Stimulated activated CD4-positive, alpha-beta T cell treated with anti-CD3 and anti-CD28 coated beads, Interleukin-2, amount 100 ng/mL, for 24 hours (primary cell): ENCODE data around the gene HAVCR1.
A peak's percentile ranks its signal among the peaks of the same experiment; 100 is the strongest.
"Not testable (repeated sequence)": the region's sequence is repeated elsewhere in the genome, so short reads cannot be mapped to it uniquely, and the experiment has no call there.

Experiments
- DNase-seq, 2 donors: peaks; one replicate each; pipeline ENCODE4 v3.0.0-alpha.2; 2020

HAVCR1 gene

DNA sequence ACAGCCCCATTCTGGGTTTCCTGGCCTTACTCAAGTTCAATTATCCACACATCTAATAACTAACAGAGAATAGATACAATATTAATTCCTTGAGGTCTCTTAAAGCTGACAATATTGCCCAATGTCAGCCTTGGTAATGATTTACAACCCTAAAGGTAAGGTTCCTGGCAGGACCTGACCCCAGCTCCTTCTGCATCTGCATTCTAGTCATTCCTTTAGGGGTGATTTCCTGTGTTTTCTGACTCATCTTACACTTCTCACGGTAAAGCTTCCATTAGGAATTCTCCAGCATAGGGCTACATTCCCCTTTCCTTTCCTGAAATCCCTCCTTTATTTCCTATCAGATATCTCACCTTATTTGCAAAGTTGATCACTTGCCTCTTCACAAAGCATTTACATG lies 9.3 kb downstream of the HAVCR1 start:
- DNase-seq = no peak

DNA sequence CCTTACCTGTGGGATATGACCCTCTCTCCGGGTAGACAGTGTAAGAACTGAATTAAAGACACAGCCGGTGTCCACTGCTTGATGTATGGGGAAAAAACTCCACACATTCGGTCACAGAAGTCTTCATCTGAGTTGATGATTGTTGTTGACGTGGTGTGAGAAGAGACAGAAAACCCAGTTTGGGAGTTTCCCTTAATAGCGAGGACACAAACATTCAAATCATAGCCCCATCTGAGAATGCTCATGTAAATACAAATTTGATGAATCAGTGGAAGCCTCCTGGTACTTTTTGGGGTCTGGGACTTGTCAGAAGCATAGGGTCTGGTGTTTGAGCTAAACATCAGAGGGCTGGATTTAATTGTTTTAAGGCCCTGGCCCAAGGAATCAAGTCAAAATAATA lies 11.0 kb downstream of the HAVCR1 start:
- no peak for DNase-seq

DNA sequence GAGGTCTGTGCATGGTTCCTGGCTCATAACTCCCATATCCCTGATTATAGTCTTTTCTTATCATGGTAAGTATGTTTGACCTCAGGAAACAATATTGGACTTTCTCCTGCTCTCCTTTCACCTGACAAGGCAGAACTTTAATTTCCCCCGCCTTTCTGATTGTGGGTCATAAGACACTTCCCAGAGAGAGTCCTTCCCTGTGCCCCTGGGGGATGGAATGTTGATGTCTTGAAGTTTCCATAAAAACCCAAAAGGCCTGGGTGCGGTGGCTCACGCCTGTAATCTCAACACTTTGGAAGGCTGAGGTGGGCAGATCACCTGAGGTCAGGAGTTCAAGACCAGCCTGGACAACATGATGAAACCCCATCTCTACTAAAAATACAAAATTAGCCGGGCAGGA lies 11.9 kb downstream of the HAVCR1 start:
- not testable (repeated sequence) for DNase-seq

DNA sequence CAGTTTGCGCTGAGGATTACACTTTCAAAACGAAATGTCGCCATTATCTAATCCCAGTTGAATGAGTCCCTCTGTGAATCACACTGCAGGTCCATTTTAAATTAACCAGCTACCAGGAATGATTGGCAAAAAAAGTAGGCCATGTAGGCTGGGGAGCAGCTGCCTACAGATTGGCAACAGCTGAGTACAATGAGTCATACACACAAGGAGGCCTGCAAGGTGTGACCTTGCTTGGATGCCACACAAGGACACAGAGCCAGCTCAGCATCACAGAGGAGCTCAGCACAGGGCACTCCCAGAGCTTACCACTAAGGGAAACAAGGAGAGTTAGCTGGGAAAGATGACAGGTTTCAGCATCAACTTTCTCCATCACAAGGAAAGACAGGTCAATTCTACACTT lies 12.9 kb downstream of the HAVCR1 start:
- no peak for DNase-seq

DNA sequence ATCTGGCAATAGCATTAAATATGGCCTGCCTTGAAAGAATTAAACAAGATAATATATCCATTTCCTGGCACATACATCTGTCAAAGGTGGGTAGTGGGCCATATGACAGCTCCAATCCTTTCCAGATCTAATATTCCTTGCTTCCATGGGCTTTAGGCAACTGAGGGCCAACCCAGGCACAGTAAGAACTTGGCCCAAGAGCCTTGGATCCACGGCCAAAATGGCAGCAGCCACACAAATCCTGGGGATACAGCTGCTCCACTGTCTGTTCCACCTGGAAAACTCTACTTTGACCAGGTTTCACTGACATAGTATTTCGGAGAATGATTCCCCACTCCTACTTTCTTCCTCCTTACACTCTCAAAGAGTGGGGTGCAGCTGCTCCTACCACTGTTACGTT lies 13.3 kb downstream of the HAVCR1 start:
- DNase-seq = no peak

DNA sequence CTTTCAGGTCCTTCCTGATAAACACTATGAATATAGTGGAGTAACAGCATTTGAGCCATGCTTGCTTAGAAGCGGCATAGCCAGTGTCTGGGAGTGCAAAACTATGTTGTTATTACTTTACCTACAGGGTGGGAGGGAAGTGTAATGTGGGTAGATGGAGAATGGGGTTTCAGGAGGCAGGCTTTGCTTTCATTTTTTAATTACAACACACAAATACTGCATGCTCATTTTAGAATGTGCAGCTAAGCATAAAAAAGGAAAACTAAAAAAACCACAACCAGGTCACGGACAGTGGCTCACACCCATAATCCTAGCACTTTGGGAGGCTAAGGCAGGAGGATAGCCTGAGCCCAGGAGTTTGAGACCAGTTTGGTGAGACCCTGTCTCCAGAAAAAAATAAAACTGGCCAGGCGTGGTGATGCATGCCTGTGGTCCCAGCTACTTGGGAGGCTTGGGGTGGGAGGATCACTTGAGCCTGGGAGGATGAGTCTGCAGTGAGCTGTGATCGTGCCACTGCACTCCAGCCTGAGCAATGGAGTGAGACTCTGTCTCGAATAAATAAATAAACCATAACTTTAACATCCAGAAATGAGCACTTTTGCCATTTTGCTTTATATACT lies 20.2 kb downstream of the HAVCR1 start:
- no peak for DNase-seq

DNA sequence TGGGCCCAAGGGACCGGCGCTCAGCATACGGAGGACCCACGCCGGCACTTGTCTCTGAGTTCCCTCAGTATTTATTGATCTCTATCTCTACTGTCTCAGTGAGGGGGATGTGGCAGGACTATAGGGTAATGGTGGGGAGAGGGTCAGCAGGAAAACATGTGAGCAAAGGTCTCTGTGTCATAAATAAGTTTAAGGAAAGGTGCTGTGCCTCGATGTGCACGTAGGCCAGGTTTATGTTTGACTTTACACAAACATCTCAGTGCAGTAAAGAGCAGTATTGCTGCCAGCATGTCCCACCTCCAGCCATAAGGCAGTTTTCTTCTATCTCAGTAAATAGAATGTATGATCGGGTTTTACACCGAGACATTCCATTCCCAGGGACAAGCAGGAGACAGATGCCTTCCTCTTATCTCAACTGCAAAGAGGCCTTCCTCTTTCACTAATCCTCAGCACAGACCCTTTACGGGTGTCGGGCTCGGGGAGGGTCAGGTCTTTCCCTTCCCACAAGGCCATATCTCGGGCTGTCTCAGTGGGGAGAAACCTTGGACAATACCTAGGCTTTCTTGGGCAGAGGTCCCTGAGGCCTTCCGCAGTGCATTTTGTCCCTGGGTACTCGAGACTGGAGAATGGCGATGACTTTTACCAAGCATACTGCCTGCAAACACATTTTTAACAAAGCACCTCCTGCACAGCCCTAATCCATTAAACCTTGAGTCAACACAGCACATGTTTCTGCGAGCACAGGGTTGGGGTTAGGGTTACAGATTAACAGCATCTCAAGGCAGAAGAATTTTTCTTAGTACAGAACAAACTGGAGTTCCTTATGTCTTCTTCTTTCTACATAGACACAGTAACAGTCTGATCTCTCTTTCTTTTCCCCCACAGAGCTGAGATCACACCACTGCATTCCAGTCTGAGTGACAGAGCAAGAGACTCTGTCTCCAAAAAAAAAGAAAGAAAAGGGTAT lies 24.5 kb downstream of the HAVCR1 start:
- DNase-seq = not testable (repeated sequence)

DNA sequence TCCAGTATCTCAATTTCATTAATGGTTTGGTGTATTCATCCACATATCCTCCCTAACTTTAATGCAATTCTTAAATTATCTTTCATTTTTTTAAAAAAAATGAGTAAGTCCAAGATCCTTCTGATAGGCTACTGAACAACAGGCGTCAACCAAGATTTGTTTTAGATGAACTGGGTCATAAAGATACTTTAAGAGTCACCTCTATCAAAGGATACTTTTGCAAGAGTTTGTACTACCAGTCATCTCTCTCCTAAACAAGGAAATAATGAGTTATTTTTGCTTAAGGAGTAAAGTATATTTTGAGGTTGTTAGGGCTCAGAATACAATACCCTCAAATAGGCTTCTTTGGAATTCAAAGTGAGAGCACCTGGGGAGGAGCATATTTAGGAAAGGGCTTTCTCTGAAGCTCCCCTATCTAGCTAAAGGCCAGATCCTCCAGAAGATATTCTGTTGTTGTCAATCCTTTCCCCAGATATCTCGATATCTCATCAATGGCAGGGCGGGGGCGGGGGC lies 25.8 kb downstream of the HAVCR1 start:
- no peak for DNase-seq

DNA sequence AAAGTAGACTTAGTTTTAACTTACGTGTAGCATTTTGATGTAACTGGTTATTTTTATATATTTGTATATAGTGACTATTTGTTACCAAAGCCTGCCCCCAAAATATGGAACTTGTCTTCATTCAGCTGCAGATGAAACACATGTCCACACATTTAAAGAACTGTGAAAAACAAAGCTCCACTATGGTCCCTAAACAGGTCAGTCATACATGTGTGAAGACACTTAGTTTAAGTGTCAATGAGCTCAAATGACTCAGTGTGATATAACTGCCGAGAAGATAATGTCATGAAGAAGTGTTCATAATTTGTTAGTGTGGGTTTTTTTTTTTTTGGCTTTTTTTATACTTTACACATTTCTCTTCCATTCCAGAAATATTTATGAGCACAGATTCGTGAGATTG lies 28.2 kb downstream of the HAVCR1 start:
- no peak for DNase-seq

DNA sequence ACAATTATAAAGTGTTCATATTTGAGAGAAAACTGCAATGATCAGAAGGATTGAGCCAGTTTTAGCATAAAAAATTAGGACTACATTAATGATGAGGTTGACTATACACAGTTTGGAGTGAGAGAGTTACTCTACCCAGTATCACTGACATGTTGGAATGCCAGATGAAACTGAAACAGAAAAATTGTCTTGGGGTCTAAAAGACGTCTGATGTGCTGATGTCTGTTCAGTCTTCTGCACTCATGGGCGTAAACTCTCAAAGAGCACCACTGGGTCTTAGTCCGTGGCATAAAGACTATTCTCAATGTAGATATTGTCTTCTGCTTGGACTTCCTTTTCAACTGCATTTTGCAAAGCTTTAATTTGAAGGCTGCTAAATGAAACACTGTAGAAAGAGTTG lies 29.5 kb downstream of the HAVCR1 start:
- DNase-seq = no peak

DNA sequence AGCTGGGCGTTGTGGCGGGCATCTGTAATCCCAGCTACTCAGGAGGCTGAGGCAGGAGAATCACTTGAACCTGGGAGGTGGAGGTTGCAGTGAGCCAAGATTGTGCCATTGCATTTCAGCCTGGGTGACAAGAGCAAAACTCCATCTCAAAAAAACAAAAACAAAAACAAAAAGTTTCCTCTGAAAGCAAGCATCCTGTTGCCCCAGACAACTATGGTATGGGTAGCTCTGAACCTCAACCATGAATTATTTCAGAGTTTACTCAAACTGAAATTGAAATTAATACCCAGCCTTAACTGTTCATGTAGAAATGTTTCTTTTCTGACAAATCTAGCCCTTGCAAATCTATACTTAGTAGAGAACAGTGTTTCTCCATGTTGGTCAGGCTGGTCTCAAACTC lies 31.3 kb downstream of the HAVCR1 start:
- not testable (repeated sequence) for DNase-seq

DNA sequence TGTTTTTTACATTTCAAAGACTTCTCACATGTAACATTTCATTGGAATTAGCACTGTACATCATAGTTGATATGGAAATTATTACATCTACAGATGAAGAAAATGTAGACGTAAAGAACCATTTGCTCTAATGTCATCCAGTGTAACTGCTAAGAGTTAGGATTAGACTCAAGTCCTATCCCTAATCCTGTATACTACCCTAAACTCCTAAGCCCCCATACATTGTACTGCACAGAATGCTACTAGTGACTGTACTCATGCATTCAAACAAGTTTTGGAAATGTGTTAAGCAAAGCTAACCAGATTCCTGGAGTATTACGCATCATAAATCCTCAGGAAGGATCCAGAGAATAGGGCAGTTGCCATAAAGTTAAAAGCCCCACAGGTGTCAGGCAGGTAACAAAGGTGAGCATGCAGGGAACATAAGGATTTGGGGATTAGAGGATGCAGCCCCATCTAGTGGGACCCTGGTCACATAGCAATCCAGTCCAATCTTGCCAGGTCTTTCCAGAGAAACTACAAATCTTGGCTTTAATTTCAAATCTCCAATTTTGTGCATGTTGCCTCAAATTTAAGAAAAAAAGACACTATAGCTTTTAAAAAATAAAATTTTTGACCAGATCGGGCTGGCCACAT lies 32.0 kb downstream of the HAVCR1 start:
- no peak for DNase-seq

DNA sequence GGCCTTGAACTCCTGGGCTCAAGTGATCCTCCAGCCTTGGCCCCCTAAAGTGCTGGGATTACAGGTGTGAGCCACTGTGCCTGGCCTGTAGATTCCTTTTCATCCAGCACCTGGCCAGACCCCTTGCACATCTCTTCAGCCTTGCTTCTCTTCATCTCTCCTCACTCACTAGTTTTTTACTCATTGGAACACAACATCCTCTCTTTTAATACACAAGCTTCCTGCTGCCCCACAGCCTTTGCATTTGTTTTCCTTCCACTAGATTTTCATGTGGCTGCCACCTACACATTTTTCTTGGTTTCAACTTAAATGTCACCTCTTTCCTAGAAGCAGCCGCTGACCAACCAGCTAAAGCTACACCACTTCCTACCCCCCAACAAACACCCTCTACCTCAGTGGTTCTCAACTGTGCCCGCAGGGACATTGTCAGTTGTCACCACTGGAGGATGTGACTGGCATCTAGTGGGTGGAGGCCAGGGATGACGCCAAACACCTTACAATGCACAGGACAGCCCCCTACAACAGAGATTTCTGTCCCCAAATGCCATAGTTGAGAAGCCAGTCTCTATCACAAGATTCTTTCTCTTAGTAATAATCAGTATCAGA lies 33.7 kb downstream of the HAVCR1 start:
- DNase-seq = peak; percentile 57 to 65

DNA sequence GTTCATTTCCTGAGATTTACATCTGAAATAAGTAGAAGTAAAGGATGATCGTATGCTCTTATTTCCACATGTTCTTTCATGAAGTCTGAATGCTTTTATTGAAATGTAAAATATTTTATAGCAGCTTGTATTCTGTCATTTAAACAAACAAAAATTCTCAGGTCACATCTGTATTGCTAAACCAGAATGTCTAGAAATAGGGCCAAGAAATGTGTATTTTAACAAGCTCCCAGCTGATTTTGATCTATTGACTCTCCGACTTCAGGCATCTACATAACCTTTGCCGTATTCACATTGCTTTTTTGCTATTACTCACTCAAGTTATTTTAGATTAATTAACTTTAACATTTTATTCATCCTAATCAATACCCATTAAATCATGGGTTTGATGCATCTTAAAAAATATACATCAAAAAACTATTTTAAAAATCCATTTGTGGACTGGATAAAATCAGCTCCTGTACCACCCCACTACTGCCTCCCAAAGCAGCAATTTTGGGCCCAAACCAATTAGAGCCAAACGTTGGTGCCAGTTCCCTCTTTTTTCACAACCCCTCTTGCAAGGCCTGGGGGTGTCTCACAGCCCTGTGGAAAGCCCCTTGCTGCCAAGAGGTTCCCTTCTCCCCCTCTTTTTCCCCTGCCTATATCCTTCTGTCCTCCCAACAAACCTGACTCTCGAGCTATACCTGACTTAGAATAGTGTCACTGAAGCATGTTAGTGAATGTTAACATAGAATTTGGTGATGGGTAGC lies 34.5 kb downstream of the HAVCR1 start:
- DNase-seq = no peak

DNA sequence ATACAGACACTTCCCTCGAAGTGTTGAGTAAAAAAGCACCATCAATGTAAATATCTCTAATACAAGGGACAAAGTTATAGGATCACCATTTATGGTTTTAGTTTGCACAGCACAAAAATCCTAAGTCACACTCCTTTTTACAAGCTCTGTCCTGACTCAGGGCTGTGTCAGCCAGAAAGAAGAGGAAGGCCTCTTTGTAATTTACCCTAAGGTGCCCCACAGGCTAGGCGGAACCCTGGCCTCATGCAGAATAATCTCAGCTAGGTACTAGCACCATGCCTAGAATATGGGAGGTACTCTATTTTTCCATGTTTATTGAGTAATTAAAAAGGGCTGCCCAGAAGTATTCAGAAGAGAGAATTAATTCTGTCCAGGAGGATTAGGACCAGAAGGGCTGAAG lies 36.9 kb downstream of the HAVCR1 start:
- no peak for DNase-seq

DNA sequence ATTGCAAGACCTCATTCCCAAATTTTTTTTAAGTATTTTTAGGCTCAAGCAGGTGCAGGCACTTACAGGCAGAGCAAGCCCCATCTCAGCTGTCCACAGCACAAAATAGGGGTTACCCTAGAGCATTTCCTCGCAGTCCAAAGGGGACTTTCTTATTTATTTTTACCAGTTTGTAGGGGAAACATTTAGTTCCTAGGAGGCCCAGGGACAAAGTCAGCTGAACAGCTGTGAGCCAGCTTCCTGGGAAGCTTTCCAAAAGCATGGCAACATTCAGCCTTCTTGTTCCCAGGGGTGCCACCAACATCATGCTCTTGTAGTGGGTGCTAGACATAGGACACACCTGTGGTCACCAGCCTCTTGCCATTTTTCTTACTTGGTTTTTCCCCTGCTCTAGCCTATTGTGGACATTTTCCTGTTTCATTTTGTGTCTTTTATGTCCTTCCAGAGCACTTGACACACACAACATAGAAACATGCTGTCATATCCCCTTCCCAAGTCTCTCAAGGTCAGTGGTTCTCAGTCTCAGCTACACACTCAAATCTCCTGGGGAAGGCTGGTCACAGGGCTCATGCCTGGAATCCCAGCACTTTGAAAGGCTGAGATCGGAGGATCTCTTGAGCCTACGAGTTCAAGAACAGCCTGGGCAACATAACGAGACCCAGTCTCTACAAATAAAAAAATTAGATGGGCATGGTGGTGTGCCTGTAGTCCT lies 38.2 kb downstream of the HAVCR1 start:
- no peak for DNase-seq

DNA sequence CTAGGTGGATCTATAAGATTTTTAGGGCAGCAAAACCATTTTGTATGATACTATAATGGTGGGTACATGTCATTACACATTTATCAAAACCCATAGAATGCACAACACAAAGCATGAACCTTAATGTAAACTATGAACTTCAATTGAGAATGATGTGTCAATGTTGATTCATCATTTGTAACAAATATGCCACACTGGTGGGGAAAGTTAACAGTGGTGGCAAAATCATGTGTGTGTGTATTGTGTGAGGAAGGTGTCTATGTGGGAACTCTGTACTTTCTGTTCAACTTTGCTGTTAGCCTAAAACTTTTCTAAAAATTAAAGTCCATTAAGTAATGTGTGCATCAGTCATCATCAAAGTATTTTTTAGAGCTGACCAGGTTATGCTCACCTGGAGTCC lies 38.9 kb downstream of the HAVCR1 start:
- no peak for DNase-seq

DNA sequence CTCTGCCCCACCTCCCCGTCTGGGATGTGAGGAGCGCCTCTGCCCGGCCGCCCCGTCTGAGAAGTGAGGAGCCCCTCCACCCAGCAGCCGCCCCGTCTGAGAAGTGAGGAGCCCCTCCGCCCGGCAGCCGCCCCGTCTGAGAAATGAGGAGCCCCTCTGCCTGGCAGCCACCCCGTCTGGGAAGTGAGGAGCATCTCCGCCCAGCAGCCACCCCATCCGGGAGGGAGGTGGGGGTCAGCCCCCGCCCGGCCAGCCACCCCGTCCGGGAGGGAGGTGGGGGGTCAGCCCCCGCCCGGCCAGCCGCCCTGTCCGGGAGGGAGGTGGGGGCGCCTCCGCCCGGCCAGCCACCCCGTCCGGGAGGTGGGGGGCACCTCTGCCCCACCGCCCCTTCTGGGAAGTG lies 44.8 kb downstream of the HAVCR1 start:
- DNase-seq = not testable (repeated sequence)

DNA sequence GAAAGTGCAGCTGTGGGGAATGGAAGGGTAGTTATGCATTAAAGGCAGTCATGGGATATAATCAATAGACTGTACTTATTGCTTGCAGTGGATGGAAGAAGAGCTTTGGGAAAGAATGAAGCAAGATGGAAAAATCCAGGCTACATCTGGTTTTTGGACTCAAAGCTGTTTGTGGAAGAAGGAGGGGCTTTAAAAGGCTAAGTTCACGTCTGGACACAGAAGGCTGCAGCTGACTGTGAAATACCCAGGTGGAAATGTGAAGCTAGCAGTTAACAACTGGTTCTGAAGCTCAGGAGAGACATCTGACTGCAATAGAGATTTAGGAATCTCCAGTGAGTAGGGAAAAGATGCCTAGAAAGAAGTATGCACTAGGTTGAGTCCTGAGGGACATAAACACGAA lies 52.7 kb downstream of the HAVCR1 start:
- no peak for DNase-seq

DNA sequence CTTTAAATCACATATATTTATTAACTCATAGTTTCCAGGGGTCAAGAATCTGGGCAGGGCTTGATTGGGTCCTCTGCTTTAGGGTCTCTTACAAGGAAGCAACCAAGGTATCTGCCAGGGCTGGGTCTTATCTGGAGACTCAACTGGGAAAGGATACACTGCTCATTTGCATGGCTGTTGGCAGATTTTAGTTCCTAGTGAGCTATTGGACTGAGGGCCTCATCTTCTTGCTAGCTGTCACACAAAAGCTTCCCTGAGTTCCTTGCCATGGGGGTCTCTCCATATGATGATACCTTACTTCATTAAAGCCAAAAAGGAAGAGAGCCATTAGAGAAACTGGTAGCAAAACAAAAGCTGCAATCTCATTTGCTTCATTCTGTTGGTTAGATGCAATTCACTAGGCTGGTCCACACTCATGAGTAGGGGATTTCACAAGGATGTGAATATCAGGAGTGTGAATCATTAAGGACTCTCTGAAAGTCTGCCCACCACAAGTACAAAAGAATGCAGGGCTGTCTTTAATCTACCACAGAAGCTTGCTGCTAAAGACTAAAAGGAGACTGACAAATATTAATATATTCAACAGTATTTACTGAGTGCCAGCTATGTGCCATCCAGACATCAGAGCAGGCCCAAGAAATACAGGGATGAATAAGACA lies 53.9 kb downstream of the HAVCR1 start:
- no peak for DNase-seq

DNA sequence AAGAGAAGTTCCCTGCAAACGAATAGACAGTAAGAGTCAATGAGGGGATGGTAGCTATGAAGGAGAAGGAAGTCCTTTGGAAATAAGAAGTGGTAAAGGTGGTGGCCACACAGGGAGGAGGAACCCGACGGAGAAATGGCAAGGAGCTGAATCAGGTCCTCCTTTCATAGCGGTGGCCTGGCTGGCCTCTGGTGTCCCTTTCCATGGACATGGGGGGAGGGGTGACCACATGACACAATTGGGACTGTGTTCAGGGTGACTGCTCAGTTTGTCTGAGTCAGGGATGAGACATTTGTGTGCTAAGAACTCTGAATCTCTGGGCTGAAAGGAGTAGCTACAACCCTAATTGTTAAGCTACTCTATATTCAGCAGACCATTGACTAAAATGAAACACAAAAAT lies 67.2 kb downstream of the HAVCR1 start:
- no peak for DNase-seq
